Suprapubic skin (tissue), 4 donors: ENCODE results near the gene CDH13. TPM values are rescaled to one million over a fixed set of nuclear protein-coding genes. Genes with fewer than 3 reads are reported as not detected.

ENCODE experiments used
- DNase-seq, 2 donors: peaks; one replicate each; pipeline ENCODE4 v3.0.0-alpha.2; 2019; ENCODE audit warnings: low spot score in 2 of 2
- H3K27ac ChIP-seq: fragments of 200-600 bp; sonication (generic); one replicate; pipeline ENCODE4 v1.5.1; 2019
- H3K27me3 ChIP-seq: fragments of 200-600 bp; sonication (generic); one replicate; pipeline ENCODE4 v1.5.1; 2019
- H3K36me3 ChIP-seq: fragments of 200-600 bp; sonication (generic); one replicate; pipeline ENCODE4 v1.5.1; 2019
- H3K4me1 ChIP-seq: fragments of 200-600 bp; sonication (generic); one replicate; pipeline ENCODE4 v1.5.1; 2019
- H3K4me3 ChIP-seq: fragments of 200-600 bp; sonication (generic); one replicate; pipeline ENCODE4 v1.5.1; 2019; ENCODE audit warnings: mild to moderate bottlenecking
- H3K9me3 ChIP-seq: fragments of 200-600 bp; sonication (generic); one replicate; pipeline ENCODE4 v1.5.1; 2019
- CTCF ChIP-seq, 2 donors: fragments of 200-600 bp in 1 of 2; fragments of 450-650 bp in 1 of 2; sonication (generic) in 1 of 2; IDR thresholded peaks; one replicate each; pipeline ENCODE4 v1.5.1; 2016 to 2019; ENCODE audit warnings: antibody characterized with exemption in 2 of 2, mild to moderate bottlenecking in 1 of 2, moderate library complexity in 1 of 2
- EP300 ChIP-seq: sonication (generic); formaldehyde crosslinking; IDR thresholded peaks from one replicate; pipeline ENCODE4 v1.6.1; 2017; ENCODE audit warnings: antibody characterized with exemption
- POLR2A ChIP-seq, 2 donors: fragments of 450-650 bp; IDR thresholded peaks; one replicate each; pipeline ENCODE4 v1.6.1; 2017; ENCODE audit warnings: antibody characterized with exemption in 2 of 2, mild to moderate bottlenecking in 2 of 2, moderate library complexity in 2 of 2
- POLR2AphosphoS5 ChIP-seq, 3 donors: sonication (generic); formaldehyde crosslinking; IDR thresholded peaks; one replicate each; pipeline ENCODE4 v1.6.1; 2017; ENCODE audit warnings: antibody characterized with exemption in 3 of 3
- WGBS: methylation state at CpG from one replicate; pipeline ENCODE4 v1.1.5; 2018; 5-methylcytosine and 5-hydroxymethylcytosine counted together
- total RNA-seq, 4 donors: library from RNA; depleted of rRNA; stranded (reverse); fragments of >200 nt; gene quantifications; one replicate each; pipeline ENCODE4 v1.1.0, GENCODE V29; 2016

Gene CDH13
- total RNA-seq, 4 donors from 2014 or later, result 90.4 to 176 (median 139) TPM

GRCh38 chr16:83308414-83308813 is 681.6 kb downstream of the CDH13 start:
- H3K27ac ChIP-seq, result no peak overlapping the region
- 68% methylated on average over 3 of the region's 3 CpGs for WGBS
- TF ChIP-seq POLR2A (IDR thresholded peaks at IDR 0.05) (no peak), CTCF (IDR thresholded peaks at IDR 0.05) (no peak), EP300 (no peak), POLR2AphosphoS5 (IDR thresholded peaks at IDR 0.05) (no peak)

GRCh38 chr16:83310816-83311215 is 684.0 kb downstream of the CDH13 start:
- TF ChIP-seq CTCF (IDR thresholded peaks at IDR 0.05) (no peak), POLR2AphosphoS5 (IDR thresholded peaks at IDR 0.05) (no peak), POLR2A (IDR thresholded peaks at IDR 0.05) (no peak), EP300 (no peak)
- DNase-seq, result no peak
- no peaks in the 10 kb centered on the region for H3K9me3 ChIP-seq
- H3K36me3 ChIP-seq, result no peaks in the 10 kb centered on the region
- 73% methylated on average over 2 of the region's 2 CpGs for WGBS
- no peak overlapping the region for H3K27ac ChIP-seq
- H3K4me1 ChIP-seq, result no peaks in the 10 kb centered on the region
- no peaks in the 10 kb centered on the region for H3K27me3 ChIP-seq
- H3K4me3 ChIP-seq, result no peak overlapping the region

More at GRCh38 chr16:83308414-83308813, 681.6 kb downstream of the CDH13 start:
- no peak for DNase-seq
- no peaks in the 10 kb centered on the region for H3K9me3 ChIP-seq
- H3K27me3 ChIP-seq, result no peaks in the 10 kb centered on the region
- H3K36me3 ChIP-seq, result no peaks in the 10 kb centered on the region
- no peak overlapping the region for H3K4me3 ChIP-seq
- no peaks in the 10 kb centered on the region for H3K4me1 ChIP-seq

GRCh38 chr16:83312015-83312717 is 685.4 kb downstream of the CDH13 start:
- no peaks in the 10 kb centered on the region for H3K9me3 ChIP-seq
- H3K36me3 ChIP-seq, result no peaks in the 10 kb centered on the region
- no peak for DNase-seq
- no peak overlapping the region for H3K27ac ChIP-seq
- no peaks in the 10 kb centered on the region for H3K4me1 ChIP-seq
- no peak overlapping the region for H3K4me3 ChIP-seq
- WGBS, result 96% methylated on average over 3 of the region's 3 CpGs
- no peaks in the 10 kb centered on the region for H3K27me3 ChIP-seq
- TF ChIP-seq EP300, result no peak
- TF ChIP-seq POLR2A (IDR thresholded peaks at IDR 0.05), result no peak
- no peak for TF ChIP-seq CTCF (IDR thresholded peaks at IDR 0.05)
- TF ChIP-seq POLR2AphosphoS5 (IDR thresholded peaks at IDR 0.05), result no peak

GRCh38 chr16:83312718-83313245 is 686.0 kb downstream of the CDH13 start:
- WGBS, result 94% methylated on average over 1 of the region's 1 CpG
- H3K27ac ChIP-seq, result no peak overlapping the region
- H3K9me3 ChIP-seq, result no peaks in the 10 kb centered on the region
- TF ChIP-seq POLR2AphosphoS5 (IDR thresholded peaks at IDR 0.05), result no peak
- no peak for TF ChIP-seq EP300
- no peak for TF ChIP-seq CTCF (IDR thresholded peaks at IDR 0.05)
- TF ChIP-seq POLR2A (IDR thresholded peaks at IDR 0.05), result no peak
- no peak overlapping the region for H3K4me3 ChIP-seq
- H3K4me1 ChIP-seq, result no peaks in the 10 kb centered on the region
- H3K27me3 ChIP-seq, result no peaks in the 10 kb centered on the region
- no peak for DNase-seq
- H3K36me3 ChIP-seq, result no peaks in the 10 kb centered on the region

- Histone ChIP-seq H3K27ac (no peak overlapping the region), H3K36me3 (no peaks in the 10 kb centered on the region), H3K9me3 (no peaks in the 10 kb centered on the region), H3K27me3 (no peaks in the 10 kb centered on the region), H3K4me1 (no peaks in the 10 kb centered on the region), H3K4me3 (no peak overlapping the region)
- DNase-seq, result no peak
- WGBS, result 84% methylated on average over 2 of the region's 2 CpGs
- TF ChIP-seq POLR2AphosphoS5 (IDR thresholded peaks at IDR 0.05) (no peak), CTCF (IDR thresholded peaks at IDR 0.05) (no peak), EP300 (no peak), POLR2A (IDR thresholded peaks at IDR 0.05) (no peak)
These were observed 688.5 kb downstream of the CDH13 start for GRCh38 chr16:83315271-83315670.
